HCT116 (cell line): ENCODE measurements around the gene ATXN2.

ENCODE experiments used
- RAD21 ChIP-seq: IDR thresholded peaks from 2 replicates; pipeline ENCODE4 v1.6.1; 2012; ENCODE audit warnings: low read depth, mild to moderate bottlenecking
- TF ChIP-seq, protein P1 (sequence below), 3 experiments: fragments of 200-600 bp in 1 of 3; sonication (generic) in 1 of 3; IDR thresholded peaks in 2 of 3; conservative IDR thresholded peaks in 1 of 3; 2 replicates each; pipeline ENCODE4 v1.5.1; 2012 to 2017; ENCODE audit warnings: low read depth in 2 of 3, low read length in 2 of 3, antibody characterized with exemption in 1 of 3, borderline replicate concordance in 1 of 3, control low read depth in 1 of 3, mild to moderate bottlenecking in 1 of 3, mixed read lengths in 1 of 3, mixed run types in 1 of 3, moderate library complexity in 1 of 3; ENCODE audit not compliant: insufficient read depth in 1 of 3

DNA sequence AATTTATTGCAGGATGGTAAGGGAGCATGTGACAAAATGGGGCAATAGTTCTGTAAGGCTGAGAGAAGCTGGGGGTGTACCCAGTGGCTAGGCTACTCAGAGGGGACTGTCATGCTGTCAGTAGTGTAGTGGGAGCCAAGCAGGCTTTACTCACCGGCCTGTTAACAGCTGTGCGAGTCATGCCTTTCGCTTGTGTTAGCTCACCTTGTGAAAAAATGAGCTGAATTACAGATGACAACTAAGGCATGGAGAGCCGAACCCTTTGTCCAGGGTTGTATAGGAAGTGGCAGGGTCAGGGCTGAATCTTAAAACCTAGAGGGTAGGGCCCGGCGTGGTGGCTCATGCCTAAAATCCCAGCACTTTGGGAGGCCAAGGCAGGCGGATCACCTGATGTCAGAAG is 155.5 kb downstream of the ATXN2 start:
- TF ChIP-seq, protein P1, sequence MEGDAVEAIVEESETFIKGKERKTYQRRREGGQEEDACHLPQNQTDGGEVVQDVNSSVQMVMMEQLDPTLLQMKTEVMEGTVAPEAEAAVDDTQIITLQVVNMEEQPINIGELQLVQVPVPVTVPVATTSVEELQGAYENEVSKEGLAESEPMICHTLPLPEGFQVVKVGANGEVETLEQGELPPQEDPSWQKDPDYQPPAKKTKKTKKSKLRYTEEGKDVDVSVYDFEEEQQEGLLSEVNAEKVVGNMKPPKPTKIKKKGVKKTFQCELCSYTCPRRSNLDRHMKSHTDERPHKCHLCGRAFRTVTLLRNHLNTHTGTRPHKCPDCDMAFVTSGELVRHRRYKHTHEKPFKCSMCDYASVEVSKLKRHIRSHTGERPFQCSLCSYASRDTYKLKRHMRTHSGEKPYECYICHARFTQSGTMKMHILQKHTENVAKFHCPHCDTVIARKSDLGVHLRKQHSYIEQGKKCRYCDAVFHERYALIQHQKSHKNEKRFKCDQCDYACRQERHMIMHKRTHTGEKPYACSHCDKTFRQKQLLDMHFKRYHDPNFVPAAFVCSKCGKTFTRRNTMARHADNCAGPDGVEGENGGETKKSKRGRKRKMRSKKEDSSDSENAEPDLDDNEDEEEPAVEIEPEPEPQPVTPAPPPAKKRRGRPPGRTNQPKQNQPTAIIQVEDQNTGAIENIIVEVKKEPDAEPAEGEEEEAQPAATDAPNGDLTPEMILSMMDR (IDR thresholded peaks at IDR 0.05 in 2 of 3, conservative IDR thresholded peaks at IDR 0.05 in 1 of 3; ENCODE audit: borderline replicate concordance in 1 of 3, insufficient read depth in 1 of 3, low read depth in 2 of 3, low read length in 2 of 3), result no peak
- no peak for TF ChIP-seq RAD21
